Choroid plexus epithelial cell (primary cell): Measurements from ENCODE around the gene TIE1.

Experiments used
- DNase-seq: peaks from one replicate; pipeline ENCODE4 v3.0.0-alpha.2; 2010; ENCODE audit warnings: low read depth
- H3K4me3 ChIP-seq: 2 replicates; pipeline ENCODE4 v1.5.1; 2011; ENCODE audit warnings: low read depth, mild to moderate bottlenecking, control low read depth, low read length, moderate library complexity
- CTCF ChIP-seq: conservative IDR thresholded peaks from 2 replicates; pipeline ENCODE4 v1.5.1; 2011; ENCODE audit warnings: low read depth, mild to moderate bottlenecking, control low read depth, inconsistent platforms, low read length, moderate library complexity

The TIE1 gene

DNA sequence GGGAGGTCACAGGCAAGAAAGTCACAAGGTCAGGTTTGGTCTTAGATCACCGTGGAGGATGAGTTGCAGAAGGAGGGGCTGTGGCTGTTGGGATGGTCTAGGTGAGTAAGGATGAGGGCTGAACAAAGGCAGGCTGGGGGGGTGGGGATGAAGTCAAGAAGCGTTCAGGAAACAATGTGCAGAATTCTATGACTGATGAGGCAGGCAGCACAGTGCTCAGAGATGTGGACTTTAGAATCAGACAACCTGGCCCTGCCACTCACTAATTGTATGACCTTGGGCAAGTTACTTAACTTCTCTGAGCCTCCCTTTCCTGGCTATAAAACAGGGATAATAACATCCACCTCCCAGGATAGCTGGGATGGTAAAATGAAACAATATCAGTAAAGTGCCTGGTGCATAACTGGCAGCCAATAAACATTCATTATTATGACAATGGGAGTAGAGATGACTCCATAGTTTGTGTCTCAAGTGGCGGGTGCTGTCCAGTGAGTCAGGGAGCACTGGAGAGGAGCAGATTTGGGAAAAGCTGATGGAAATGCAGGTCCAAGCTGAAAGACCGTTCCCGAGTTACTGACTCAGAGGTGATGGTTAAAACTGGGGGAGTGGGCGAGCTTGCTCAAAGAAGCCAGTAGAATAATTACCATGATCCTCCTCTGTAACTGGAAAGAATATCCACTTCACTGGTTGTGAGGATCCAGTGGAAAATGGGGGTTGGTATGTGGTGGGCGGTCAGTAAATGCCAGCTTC lies 2.1 kb downstream of the TIE1 start:
- H3K4me3 ChIP-seq: no peak overlapping the region
- TF ChIP-seq CTCF: no peak
- DNase-seq: no peak

DNA sequence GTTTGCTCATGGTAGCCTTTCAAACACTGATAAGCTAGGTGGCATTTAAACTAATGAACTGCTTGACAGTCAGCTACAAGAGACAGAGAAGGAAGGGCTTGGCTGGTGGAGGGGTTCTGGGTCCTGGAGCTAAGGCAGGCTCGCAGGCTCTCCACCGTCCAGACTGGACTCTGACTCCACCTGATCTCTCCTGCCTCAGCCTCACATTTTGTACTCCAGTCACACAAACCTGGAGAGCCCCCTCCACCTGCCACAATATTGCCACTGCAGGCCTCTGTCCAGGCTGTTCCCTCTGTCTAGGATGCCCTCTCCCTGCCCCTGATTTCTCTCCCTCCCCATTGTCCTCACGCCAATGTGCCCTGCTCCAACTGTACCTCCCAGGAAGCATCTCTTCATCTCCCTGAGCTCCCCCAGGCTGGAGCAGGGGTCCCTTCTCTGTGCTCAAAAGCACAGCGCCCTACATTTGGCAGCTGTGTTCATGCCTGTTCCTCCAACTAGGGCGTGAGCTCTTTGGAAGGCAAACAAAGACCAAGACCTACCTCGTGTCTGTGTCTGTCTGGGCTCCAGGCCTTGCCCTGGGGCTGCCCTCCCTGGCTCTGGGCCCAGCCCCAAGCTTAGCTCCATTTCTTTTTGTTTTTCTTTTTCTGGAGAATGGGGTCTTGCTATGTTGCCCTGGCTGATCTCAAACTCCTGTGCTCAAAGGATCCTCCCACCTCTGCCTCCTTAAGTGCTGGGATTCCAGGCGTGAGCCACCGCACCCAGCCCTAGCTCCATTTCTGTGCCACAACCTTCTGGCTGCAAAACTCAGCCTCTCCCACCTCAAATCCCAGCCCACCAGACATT lies 2.9 kb downstream of the TIE1 start:
- no peak overlapping the region for H3K4me3 ChIP-seq
- TF ChIP-seq CTCF: no peak
- DNase-seq: no peak

DNA sequence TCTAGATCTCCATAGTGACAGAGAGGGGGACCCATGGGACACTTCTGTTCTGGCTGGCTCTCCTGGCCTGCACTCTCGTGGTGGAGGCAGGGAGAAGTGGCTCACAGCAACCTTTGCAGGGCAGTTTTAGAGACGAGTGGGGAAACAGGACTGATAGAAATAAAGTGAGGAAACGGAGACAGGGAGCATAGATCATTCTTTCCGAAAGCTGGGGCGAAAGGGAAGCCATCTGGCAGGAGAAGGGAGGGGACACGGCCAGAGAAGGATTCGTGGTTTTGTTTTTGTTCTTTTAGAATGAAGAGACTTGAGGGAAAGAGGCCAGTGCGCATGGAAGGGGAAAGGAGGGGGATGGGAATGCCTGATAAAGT lies 3.5 kb downstream of the TIE1 start:
- DNase-seq: no peak
- no peak for TF ChIP-seq CTCF
- H3K4me3 ChIP-seq: no peak overlapping the region

DNA sequence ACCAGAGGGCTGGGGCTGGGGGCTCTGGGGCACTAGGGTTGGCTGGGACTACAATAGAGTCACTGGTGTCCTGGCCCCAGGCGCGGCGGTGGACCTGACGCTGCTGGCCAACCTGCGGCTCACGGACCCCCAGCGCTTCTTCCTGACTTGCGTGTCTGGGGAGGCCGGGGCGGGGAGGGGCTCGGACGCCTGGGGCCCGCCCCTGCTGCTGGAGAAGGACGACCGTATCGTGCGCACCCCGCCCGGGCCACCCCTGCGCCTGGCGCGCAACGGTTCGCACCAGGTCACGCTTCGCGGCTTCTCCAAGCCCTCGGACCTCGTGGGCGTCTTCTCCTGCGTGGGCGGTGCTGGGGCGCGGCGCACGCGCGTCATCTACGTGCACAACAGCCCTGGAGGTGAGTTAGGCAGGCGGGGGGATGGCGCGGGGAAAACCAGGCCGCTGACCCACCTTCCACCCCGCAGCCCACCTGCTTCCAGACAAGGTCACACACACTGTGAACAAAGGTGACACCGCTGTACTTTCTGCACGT lies 4.1 kb downstream of the TIE1 start:
- TF ChIP-seq CTCF: no peak
- no peak for DNase-seq
- no peak overlapping the region for H3K4me3 ChIP-seq

- H3K4me3 ChIP-seq: no peak overlapping the region
- no peak for TF ChIP-seq CTCF
- no peak for DNase-seq
These were observed 4.7 kb downstream of the TIE1 start for GRCh38 chr1:43305461-43305860.

GRCh38 chr1:43305926-43306687 lies 5.3 kb downstream of the TIE1 start:
- no peak for DNase-seq
- H3K4me3 ChIP-seq: no peak overlapping the region
- no peak for TF ChIP-seq CTCF
